Uterus (tissue), 2 donors: ENCODE measurements around the gene LAMB3.
"Not testable (repeated sequence)": the region's sequence is repeated elsewhere in the genome, so short reads cannot be mapped to it uniquely, and the experiment has no call there.

Source experiments
- POLR2A ChIP-seq, 2 donors: fragments of 450-650 bp; IDR thresholded peaks; one replicate each; pipeline ENCODE4 v1.6.1; 2016; ENCODE audit warnings: antibody characterized with exemption in 2 of 2, mild to moderate bottlenecking in 1 of 2, moderate library complexity in 1 of 2
- TF ChIP-seq, protein P1 (sequence below), 4 experiments: fragments of 200-600 bp in 2 of 4; fragments of 450-650 bp in 2 of 4; sonication (generic) in 2 of 4; IDR thresholded peaks; one replicate each; pipeline ENCODE4 v1.5.1; 2016 to 2019; ENCODE audit warnings: antibody characterized with exemption in 4 of 4, mild to moderate bottlenecking in 2 of 4, moderate library complexity in 1 of 4

- TF ChIP-seq, protein P1, sequence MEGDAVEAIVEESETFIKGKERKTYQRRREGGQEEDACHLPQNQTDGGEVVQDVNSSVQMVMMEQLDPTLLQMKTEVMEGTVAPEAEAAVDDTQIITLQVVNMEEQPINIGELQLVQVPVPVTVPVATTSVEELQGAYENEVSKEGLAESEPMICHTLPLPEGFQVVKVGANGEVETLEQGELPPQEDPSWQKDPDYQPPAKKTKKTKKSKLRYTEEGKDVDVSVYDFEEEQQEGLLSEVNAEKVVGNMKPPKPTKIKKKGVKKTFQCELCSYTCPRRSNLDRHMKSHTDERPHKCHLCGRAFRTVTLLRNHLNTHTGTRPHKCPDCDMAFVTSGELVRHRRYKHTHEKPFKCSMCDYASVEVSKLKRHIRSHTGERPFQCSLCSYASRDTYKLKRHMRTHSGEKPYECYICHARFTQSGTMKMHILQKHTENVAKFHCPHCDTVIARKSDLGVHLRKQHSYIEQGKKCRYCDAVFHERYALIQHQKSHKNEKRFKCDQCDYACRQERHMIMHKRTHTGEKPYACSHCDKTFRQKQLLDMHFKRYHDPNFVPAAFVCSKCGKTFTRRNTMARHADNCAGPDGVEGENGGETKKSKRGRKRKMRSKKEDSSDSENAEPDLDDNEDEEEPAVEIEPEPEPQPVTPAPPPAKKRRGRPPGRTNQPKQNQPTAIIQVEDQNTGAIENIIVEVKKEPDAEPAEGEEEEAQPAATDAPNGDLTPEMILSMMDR (IDR thresholded peaks at IDR 0.05), result not testable (repeated sequence)
- not testable (repeated sequence) for TF ChIP-seq POLR2A (IDR thresholded peaks at IDR 0.05)
Observed at GRCh38 chr1:209700686-209701085, 48.5 kb upstream of the LAMB3 start.
